ENCODE results near the gene NADSYN1. TPM values are rescaled to one million over a fixed set of nuclear protein-coding genes. Genes with fewer than 3 reads are reported as not detected.

Gene NADSYN1
- total RNA-seq, 4 donors from 2014 or later: 21.6 to 62.0 (median 41.8) TPM

- Histone ChIP-seq H3K4me1 (no peaks in the 10 kb centered on the region), H3K9me3 (peaks cover 0 to 8% (median 0%) of the 10 kb centered on the region in 3 donors), H3K27ac (no peak overlapping the region), H3K36me3 (no peaks in the 10 kb centered on the region), H3K27me3 (peaks cover 35% of the 10 kb centered on the region), H3K4me3 (no peak overlapping the region)
- TF ChIP-seq POLR2A (IDR thresholded peaks at IDR 0.05) (no peak), CTCF (IDR thresholded peaks at IDR 0.05) (no peak), EP300 (IDR thresholded peaks at IDR 0.05) (no peak), POLR2AphosphoS5 (IDR thresholded peaks at IDR 0.05) (no peak)
- WGBS, 2 donors (ENCODE audit: low coverage in 1 of 2): 59 to 74% methylated on average over 3 to 11 of the region's 15 CpGs
- no peak for ATAC-seq
Measured at GRCh38 chr11:71542879-71543777, 90.1 kb downstream of the NADSYN1 start.

GRCh38 chr11:71543866-71544265, 90.9 kb downstream of the NADSYN1 start:
- Histone ChIP-seq H3K27me3 (peaks cover 42% of the 10 kb centered on the region), H3K27ac (no peak overlapping the region), H3K9me3 (peaks cover 0 to 8% (median 0%) of the 10 kb centered on the region in 3 donors), H3K4me1 (no peaks in the 10 kb centered on the region), H3K36me3 (no peaks in the 10 kb centered on the region), H3K4me3 (no peak overlapping the region)
- TF ChIP-seq POLR2A (IDR thresholded peaks at IDR 0.05) (no peak), CTCF (IDR thresholded peaks at IDR 0.05) (no peak), EP300 (IDR thresholded peaks at IDR 0.05) (no peak), POLR2AphosphoS5 (IDR thresholded peaks at IDR 0.05) (no peak)
- WGBS, 2 donors (ENCODE audit: low coverage in 1 of 2): 51 to 80% methylated on average over 2 to 6 of the region's 8 CpGs
- ATAC-seq: no peak

- Histone ChIP-seq H3K27ac (no peak overlapping the region), H3K4me3 (no peak overlapping the region), H3K36me3 (no peaks in the 10 kb centered on the region), H3K4me1 (no peaks in the 10 kb centered on the region), H3K9me3 (peaks cover 0 to 8% (median 0%) of the 10 kb centered on the region in 3 donors), H3K27me3 (peaks cover 42% of the 10 kb centered on the region)
- ATAC-seq: no peak
- WGBS, 2 donors (ENCODE audit: low coverage in 1 of 2): 84% methylated on average over 5 to 6 of the region's 6 CpGs
- TF ChIP-seq POLR2A (IDR thresholded peaks at IDR 0.05) (no peak), EP300 (IDR thresholded peaks at IDR 0.05) (no peak), POLR2AphosphoS5 (IDR thresholded peaks at IDR 0.05) (no peak), CTCF (IDR thresholded peaks at IDR 0.05) (no peak)
Measured at GRCh38 chr11:71544525-71545214, 91.7 kb downstream of the NADSYN1 start.

GRCh38 chr11:71545405-71545966, 92.5 kb downstream of the NADSYN1 start:
- Histone ChIP-seq H3K36me3 (no peaks in the 10 kb centered on the region), H3K27ac (no peak overlapping the region), H3K27me3 (peaks cover 42% of the 10 kb centered on the region), H3K4me3 (no peak overlapping the region), H3K9me3 (peaks cover 0 to 8% (median 0%) of the 10 kb centered on the region in 3 donors), H3K4me1 (no peaks in the 10 kb centered on the region)
- TF ChIP-seq CTCF (IDR thresholded peaks at IDR 0.05) (no peak), EP300 (IDR thresholded peaks at IDR 0.05) (no peak), POLR2AphosphoS5 (IDR thresholded peaks at IDR 0.05) (no peak), POLR2A (IDR thresholded peaks at IDR 0.05) (no peak)
- WGBS, 2 donors (ENCODE audit: low coverage in 1 of 2): 71 to 90% methylated on average over 1 to 7 of the region's 12 CpGs
- no peak for ATAC-seq

Measured in gastroesophageal sphincter (tissue), 4 donors.